Liver (tissue), 9 donors: ENCODE data around the gene SIMC1. TPM values are rescaled to one million over a fixed set of nuclear protein-coding genes. Genes with fewer than 3 reads are reported as not detected.

ENCODE experiments used
- DNase-seq: peaks from one replicate; pipeline ENCODE4 v3.0.0-alpha.2; 2017; ENCODE audit warnings: low spot score
- H3K27ac ChIP-seq, 2 donors: one replicate each; pipeline ENCODE4 v1.7.0; 2013; ENCODE audit warnings: inconsistent platforms in 2 of 2, low read length in 2 of 2, control low read depth in 1 of 2, low read depth in 1 of 2, mild to moderate bottlenecking in 1 of 2
- H3K27me3 ChIP-seq, 4 donors: one replicate each; pipeline versions ENCODE4 v1.6.1 to v1.7.0; 2013; ENCODE audit warnings: low read length in 3 of 4, inconsistent platforms in 1 of 4, mild to moderate bottlenecking in 1 of 4, moderate library complexity in 1 of 4; ENCODE audit not compliant: control insufficient read depth in 4 of 4, insufficient read depth in 4 of 4
- H3K36me3 ChIP-seq, 4 donors: one replicate each; pipeline versions ENCODE4 v1.6.1 to v1.7.0; 2013; ENCODE audit warnings: low read length in 3 of 4, mild to moderate bottlenecking in 3 of 4, low read depth in 1 of 4, moderate library complexity in 1 of 4; ENCODE audit not compliant: control insufficient read depth in 4 of 4, insufficient read depth in 3 of 4
- H3K4me1 ChIP-seq, 4 donors: one replicate each; pipeline versions ENCODE4 v1.6.1 to v1.7.0; 2013; ENCODE audit warnings: low read length in 3 of 4, mild to moderate bottlenecking in 3 of 4, moderate library complexity in 1 of 4; ENCODE audit not compliant: control insufficient read depth in 4 of 4, insufficient read depth in 4 of 4
- H3K4me3 ChIP-seq, 3 donors: one replicate each; pipeline versions ENCODE4 v1.6.1 to v1.7.0; 2013; ENCODE audit warnings: low read length in 3 of 3, control low read depth in 1 of 3, low read depth in 1 of 3, mild to moderate bottlenecking in 1 of 3
- H3K9ac ChIP-seq, 2 donors: one replicate each; pipeline ENCODE4 v1.7.0; 2013; ENCODE audit warnings: low read length in 2 of 2, mild to moderate bottlenecking in 2 of 2, moderate library complexity in 2 of 2, control low read depth in 1 of 2, low read depth in 1 of 2
- H3K9me3 ChIP-seq, 4 donors: one replicate each; pipeline versions ENCODE4 v1.6.1 to v1.7.0; 2013; ENCODE audit warnings: low read length in 3 of 4; ENCODE audit not compliant: control insufficient read depth in 4 of 4
- FOXA1 ChIP-seq: IDR thresholded peaks from 2 replicates; pipeline ENCODE4 v1.6.1; 2016; ENCODE audit warnings: antibody characterized with exemption
- FOXA2 ChIP-seq: IDR thresholded peaks from 2 replicates; pipeline ENCODE4 v1.6.1; 2016; ENCODE audit warnings: antibody characterized with exemption
- GABPA ChIP-seq, 2 donors: IDR thresholded peaks in 1 of 2; conservative IDR thresholded peaks in 1 of 2; 2 replicates each; pipeline ENCODE4 v1.6.1; 2016; ENCODE audit warnings: antibody characterized with exemption in 2 of 2, mild to moderate bottlenecking in 1 of 2, moderate library complexity in 1 of 2
- HNF4A ChIP-seq, 2 donors: conservative IDR thresholded peaks; 2 replicates each; pipeline ENCODE4 v1.6.1; 2016; ENCODE audit warnings: antibody characterized with exemption in 2 of 2, mild to moderate bottlenecking in 2 of 2
- HNF4G ChIP-seq: IDR thresholded peaks from 2 replicates; pipeline ENCODE4 v1.6.1; 2016; ENCODE audit warnings: antibody characterized with exemption
- JUND ChIP-seq, 2 donors: IDR thresholded peaks; 2 replicates each; pipeline ENCODE4 v1.6.1; 2016; ENCODE audit warnings: antibody characterized with exemption in 2 of 2
- NR2F2 ChIP-seq: IDR thresholded peaks from 2 replicates; pipeline ENCODE4 v1.6.1; 2016; ENCODE audit warnings: antibody characterized with exemption
- SP1 ChIP-seq: IDR thresholded peaks from 2 replicates; pipeline ENCODE4 v1.6.1; 2018; ENCODE audit warnings: antibody characterized with exemption, mild to moderate bottlenecking
- WGBS: extraction: QIAGEN DNeasy Blood & Tissue Kit; methylation state at CpG from one replicate; pipeline ENCODE4 v1.1.7; 2013; 5-methylcytosine and 5-hydroxymethylcytosine counted together
- polyA plus RNA-seq, 2 donors: library from polyadenylated mRNA; stranded (reverse) in 1 of 2; unstranded in 1 of 2; fragments of 200-250 nt in 1 of 2; fragments of >200 nt in 1 of 2; fragmentation: Nextera tagmentation in 1 of 2; extraction: Ambion mirVana in 1 of 2; gene quantifications; one replicate each; pipeline versions ENCODE4 v1.2.1 to v1.2.3, GENCODE V29; 2013 to 2015
- total RNA-seq, 2 donors: library from RNA; depleted of rRNA; stranded (reverse); fragments of >200 nt; gene quantifications; one replicate each; pipeline ENCODE4 v1.2.3, GENCODE V29; 2014
- TF ChIP-seq, protein P1 (sequence below): IDR thresholded peaks from 2 replicates; pipeline ENCODE4 v1.6.1; 2016; ENCODE audit warnings: antibody characterized with exemption, mild to moderate bottlenecking
- TF ChIP-seq, protein P2 (sequence below): IDR thresholded peaks from 2 replicates; pipeline ENCODE4 v1.6.1; 2016; ENCODE audit warnings: antibody characterized with exemption
- TF ChIP-seq, protein P3 (sequence below): IDR thresholded peaks from 2 replicates; pipeline ENCODE4 v1.6.1; 2016; ENCODE audit warnings: antibody characterized with exemption
- TF ChIP-seq, protein P4 (sequence below): fragments of 150-350 bp; IDR thresholded peaks from 2 replicates; pipeline ENCODE4 v1.5.1; 2017; ENCODE audit warnings: improper control_type of control experiment, low read depth, low read length; ENCODE audit not compliant: missing input control
- donor health status: healthy.
- donor health status: healthy.
- donor health status: healthy.
- donor health status: healthy.
- donor health status: healthy.

Gene SIMC1
- total and polyA plus RNA-seq, 4 donors = 2.5 to 8.9 (median 6.2) TPM

DNA sequence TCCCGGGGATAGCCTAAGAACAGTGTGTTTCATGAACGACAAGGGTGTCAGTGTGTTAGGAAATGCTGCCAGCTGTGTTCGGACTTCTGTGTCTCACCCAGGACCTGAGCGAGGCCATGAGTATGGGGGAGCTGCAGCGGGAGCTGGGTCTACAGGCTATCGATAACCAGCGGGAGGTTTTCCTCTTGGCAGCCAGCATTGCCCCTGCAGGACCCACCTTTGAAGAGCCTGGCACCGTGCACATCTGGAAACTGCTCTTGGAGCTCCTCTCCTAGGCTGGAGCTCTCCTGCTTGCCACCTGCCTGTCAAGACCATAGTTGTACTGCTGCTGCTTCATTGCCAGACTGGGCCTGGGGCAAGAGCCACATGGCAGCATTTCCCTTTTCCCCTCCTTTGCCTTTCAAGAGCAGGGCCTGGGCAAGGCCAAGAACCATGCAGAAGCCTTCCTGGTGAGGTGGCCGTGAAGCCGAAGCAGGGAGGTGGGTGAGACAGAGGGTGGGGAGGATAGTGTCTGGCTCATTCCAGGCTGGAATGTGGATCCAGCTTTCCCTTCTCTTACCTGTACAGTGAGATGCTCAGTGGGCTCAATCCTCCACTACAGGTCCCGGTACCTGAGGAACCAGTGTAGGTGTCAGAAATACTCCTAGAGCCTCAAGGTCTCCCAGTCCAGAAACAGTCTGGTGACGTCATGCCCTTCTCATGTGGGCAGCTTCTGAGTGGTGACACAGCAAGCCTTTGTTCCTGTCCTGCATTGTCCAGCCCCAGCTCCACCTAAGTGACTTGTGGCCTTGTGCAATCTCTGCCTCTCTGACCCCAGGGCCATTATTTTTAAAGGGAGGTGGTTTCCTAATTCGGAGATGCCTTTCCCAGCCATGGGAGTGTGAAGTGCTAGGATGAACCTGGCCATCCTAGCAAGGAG lies 133.7 kb downstream of the SIMC1 start:
- H3K27ac ChIP-seq = no peak overlapping the region
- no peak for DNase-seq

DNA sequence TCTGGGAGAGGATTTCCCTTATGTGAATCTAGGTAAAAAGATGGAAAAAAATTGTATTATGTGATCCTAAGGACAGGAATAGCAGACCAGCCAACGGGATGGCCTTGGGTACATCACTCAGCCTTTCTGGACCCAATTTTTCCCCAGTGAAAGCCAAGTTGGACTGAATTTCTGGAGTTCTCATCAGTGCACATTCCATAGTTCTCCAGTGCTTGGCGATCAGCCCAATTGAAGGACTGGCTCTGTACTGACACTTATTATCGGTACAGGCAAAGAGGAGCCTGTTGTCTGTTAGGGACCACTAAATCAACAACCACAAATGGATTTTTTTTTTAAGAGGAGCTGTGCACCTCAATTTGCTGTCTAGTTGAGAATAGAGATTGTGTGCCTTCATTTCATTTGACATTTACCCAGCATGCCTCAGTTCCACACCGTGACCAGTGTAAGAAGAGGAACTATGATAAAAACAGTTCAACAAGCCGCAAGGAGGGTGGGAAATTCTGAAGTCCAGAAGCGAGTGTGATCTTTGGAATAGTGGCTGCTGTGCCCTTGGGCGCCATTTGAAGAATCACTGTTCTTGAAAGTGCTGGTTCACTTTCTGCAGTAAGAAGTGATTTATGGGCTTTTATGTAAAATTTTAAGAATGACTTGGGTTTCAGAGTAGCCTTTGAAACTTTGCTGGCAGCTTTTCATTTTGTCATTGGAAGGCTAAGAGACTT lies 135.0 kb downstream of the SIMC1 start:
- H3K9me3 ChIP-seq = no peaks in the 10 kb centered on the region
- H3K4me3 ChIP-seq = no peak overlapping the region
- no peak overlapping the region for H3K9ac ChIP-seq
- no peak for DNase-seq
- no peak overlapping the region for H3K27ac ChIP-seq
- H3K36me3 ChIP-seq = no peaks in the 10 kb centered on the region
- H3K27me3 ChIP-seq = no peaks in the 10 kb centered on the region
- H3K4me1 ChIP-seq = no peaks in the 10 kb centered on the region
- 82% methylated on average over 7 of the region's 7 CpGs for WGBS
- TF ChIP-seq, protein P1, sequence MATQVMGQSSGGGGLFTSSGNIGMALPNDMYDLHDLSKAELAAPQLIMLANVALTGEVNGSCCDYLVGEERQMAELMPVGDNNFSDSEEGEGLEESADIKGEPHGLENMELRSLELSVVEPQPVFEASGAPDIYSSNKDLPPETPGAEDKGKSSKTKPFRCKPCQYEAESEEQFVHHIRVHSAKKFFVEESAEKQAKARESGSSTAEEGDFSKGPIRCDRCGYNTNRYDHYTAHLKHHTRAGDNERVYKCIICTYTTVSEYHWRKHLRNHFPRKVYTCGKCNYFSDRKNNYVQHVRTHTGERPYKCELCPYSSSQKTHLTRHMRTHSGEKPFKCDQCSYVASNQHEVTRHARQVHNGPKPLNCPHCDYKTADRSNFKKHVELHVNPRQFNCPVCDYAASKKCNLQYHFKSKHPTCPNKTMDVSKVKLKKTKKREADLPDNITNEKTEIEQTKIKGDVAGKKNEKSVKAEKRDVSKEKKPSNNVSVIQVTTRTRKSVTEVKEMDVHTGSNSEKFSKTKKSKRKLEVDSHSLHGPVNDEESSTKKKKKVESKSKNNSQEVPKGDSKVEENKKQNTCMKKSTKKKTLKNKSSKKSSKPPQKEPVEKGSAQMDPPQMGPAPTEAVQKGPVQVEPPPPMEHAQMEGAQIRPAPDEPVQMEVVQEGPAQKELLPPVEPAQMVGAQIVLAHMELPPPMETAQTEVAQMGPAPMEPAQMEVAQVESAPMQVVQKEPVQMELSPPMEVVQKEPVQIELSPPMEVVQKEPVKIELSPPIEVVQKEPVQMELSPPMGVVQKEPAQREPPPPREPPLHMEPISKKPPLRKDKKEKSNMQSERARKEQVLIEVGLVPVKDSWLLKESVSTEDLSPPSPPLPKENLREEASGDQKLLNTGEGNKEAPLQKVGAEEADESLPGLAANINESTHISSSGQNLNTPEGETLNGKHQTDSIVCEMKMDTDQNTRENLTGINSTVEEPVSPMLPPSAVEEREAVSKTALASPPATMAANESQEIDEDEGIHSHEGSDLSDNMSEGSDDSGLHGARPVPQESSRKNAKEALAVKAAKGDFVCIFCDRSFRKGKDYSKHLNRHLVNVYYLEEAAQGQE = no peak
- no peak for TF ChIP-seq SP1
- no peak for TF ChIP-seq HNF4A (conservative IDR thresholded peaks at IDR 0.05)
- TF ChIP-seq NR2F2 = no peak
- TF ChIP-seq FOXA1 = no peak
- no peak for TF ChIP-seq GABPA (IDR thresholded peaks at IDR 0.05 in 1 of 2, conservative IDR thresholded peaks at IDR 0.05 in 1 of 2)
- TF ChIP-seq, protein P2, sequence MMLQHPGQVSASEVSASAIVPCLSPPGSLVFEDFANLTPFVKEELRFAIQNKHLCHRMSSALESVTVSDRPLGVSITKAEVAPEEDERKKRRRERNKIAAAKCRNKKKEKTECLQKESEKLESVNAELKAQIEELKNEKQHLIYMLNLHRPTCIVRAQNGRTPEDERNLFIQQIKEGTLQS = no peak
- TF ChIP-seq, protein P3, sequence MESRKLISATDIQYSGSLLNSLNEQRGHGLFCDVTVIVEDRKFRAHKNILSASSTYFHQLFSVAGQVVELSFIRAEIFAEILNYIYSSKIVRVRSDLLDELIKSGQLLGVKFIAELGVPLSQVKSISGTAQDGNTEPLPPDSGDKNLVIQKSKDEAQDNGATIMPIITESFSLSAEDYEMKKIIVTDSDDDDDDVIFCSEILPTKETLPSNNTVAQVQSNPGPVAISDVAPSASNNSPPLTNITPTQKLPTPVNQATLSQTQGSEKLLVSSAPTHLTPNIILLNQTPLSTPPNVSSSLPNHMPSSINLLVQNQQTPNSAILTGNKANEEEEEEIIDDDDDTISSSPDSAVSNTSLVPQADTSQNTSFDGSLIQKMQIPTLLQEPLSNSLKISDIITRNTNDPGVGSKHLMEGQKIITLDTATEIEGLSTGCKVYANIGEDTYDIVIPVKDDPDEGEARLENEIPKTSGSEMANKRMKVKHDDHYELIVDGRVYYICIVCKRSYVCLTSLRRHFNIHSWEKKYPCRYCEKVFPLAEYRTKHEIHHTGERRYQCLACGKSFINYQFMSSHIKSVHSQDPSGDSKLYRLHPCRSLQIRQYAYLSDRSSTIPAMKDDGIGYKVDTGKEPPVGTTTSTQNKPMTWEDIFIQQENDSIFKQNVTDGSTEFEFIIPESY = no peak
- TF ChIP-seq HNF4G = no peak
- TF ChIP-seq, protein P4, sequence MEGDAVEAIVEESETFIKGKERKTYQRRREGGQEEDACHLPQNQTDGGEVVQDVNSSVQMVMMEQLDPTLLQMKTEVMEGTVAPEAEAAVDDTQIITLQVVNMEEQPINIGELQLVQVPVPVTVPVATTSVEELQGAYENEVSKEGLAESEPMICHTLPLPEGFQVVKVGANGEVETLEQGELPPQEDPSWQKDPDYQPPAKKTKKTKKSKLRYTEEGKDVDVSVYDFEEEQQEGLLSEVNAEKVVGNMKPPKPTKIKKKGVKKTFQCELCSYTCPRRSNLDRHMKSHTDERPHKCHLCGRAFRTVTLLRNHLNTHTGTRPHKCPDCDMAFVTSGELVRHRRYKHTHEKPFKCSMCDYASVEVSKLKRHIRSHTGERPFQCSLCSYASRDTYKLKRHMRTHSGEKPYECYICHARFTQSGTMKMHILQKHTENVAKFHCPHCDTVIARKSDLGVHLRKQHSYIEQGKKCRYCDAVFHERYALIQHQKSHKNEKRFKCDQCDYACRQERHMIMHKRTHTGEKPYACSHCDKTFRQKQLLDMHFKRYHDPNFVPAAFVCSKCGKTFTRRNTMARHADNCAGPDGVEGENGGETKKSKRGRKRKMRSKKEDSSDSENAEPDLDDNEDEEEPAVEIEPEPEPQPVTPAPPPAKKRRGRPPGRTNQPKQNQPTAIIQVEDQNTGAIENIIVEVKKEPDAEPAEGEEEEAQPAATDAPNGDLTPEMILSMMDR = no peak
- no peak for TF ChIP-seq JUND (IDR thresholded peaks at IDR 0.05)

More for the DNA sequence above, 133.7 kb downstream of the SIMC1 start:
- Histone ChIP-seq H3K4me3 (no peak overlapping the region), H3K4me1 (no peaks in the 10 kb centered on the region), H3K9ac (no peak overlapping the region), H3K9me3 (no peaks in the 10 kb centered on the region), H3K27me3 (no peaks in the 10 kb centered on the region), H3K36me3 (no peaks in the 10 kb centered on the region)
- TF ChIP-seq, protein P3 = no peak
- TF ChIP-seq, protein P2 = no peak
- TF ChIP-seq, protein P4 = no peak
- TF ChIP-seq GABPA (IDR thresholded peaks at IDR 0.05 in 1 of 2, conservative IDR thresholded peaks at IDR 0.05 in 1 of 2) (no peak), FOXA2 (no peak)
- WGBS = 94% methylated on average over 13 of the region's 13 CpGs
